GM18499 (cell line): Measurements from ENCODE around the gene NBAS.
"Not testable (repeated sequence)": the region's sequence is repeated elsewhere in the genome, so short reads cannot be mapped to it uniquely, and the experiment has no call there.

Experiments used
- ATAC-seq: cut with Tn5 transposase; IDR thresholded peaks from one replicate; pipeline ENCODE4 v1.9.1; 2021; ENCODE audit warnings: moderate number of reproducible peaks; ENCODE audit not compliant: insufficient read depth, unreplicated experiment

NBAS gene

GRCh38 chr2:15432642-15433256 is 128.4 kb downstream of the NBAS start:
- ATAC-seq = no peak

DNA sequence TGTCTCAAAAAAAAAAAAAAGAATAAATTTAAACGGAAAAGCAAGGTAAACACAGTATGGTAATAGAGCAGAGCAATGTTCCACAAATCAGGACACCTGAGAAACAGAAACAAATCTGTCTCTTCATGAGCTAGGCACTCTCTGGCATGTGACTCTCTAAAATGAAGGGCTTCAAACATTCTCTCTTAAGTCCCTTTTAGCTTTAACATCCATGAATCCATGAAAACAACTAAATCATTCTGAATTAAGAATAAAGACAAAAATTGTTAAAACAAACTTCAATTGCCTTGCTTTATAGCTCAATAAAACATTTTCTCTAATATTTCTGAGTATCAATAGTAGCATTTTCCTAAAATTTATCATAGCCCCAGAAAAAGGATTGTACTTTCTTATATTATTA is 132.1 kb downstream of the NBAS start:
- no peak for ATAC-seq

DNA sequence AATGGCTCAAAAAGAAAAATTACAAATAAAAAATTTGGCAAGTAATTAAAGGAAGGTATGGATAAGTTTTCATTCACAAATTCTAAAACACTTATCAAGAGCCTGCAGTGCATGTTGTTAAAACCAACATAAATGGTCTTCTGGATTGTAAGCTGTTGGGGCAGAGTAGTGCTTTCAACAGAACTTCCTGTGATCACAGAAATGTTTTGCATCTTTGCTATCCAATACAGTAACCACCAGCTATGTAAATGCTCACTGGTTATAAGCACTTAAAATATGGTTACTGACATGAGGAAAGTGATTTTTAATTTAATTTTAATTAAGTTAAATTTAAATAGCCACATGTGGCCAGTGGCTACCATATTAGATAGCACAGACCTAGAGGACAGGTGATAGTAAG is 133.1 kb downstream of the NBAS start:
- no peak for ATAC-seq

- no peak for ATAC-seq
Measured at GRCh38 chr2:15426606-15427005, 134.5 kb downstream of the NBAS start.

GRCh38 chr2:15425712-15426111 is 135.4 kb downstream of the NBAS start:
- no peak for ATAC-seq

- ATAC-seq = no peak
Measured at GRCh38 chr2:15421753-15422152, 139.4 kb downstream of the NBAS start.

DNA sequence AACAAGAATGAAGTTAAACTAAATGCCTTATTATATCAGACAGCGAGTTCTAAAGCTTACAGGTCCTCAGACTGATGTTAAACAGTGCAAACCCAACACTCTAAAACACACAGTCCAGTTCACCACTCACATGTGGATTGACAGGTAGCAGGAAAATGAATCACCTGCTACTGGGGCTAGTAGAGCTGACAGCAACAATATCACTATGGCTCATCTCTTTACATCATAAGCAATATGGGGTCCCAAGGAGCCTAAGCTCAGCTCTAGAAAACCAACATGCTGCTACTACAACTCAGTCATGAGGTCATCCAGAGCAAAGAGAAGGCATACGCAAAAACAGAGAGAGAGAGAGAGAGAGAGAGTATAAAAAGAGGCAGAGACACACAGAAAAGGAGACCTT is 145.4 kb downstream of the NBAS start:
- no peak for ATAC-seq

DNA sequence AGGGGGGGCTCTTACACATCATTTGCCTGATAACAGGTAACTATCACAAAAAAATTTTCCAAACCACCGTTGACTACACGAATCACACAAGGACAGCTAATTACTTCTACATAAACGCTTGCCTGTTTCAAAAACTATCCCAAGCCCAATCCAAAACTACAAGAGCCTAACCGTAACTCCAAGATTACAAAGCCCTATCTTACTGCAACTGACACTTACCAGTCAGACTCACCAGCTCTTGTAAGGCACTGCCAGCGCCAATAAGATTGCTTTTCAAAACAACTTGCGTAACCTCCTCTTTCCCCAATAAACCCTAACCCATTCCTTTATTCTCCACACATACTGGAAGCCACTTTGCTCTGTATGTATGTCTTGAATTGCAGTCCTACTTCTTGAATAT is 148.4 kb downstream of the NBAS start:
- ATAC-seq = no peak

GRCh38 chr2:15412309-15412708 is 148.8 kb downstream of the NBAS start:
- ATAC-seq = no peak

GRCh38 chr2:15410884-15411283 is 150.2 kb downstream of the NBAS start:
- ATAC-seq = no peak

DNA sequence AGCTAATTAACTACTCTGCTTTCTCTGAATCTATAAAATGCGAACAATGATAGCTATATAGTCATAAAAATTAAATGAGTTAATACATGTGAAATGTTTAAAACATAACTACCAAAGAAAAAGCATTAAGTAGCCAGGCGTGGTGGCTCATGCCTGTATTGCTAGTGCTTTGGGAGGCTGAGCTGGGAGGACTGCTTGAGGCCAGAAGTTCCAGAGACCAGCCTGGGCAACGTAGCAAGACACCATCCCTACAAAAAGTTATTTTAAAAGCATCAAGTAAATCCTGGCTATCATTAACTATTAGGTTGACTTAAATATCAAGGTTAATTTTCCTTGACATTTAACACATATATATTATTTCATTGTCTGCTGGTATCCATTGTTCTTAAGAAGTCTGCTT is 152.4 kb downstream of the NBAS start:
- ATAC-seq = no peak

GRCh38 chr2:15407666-15408065 is 153.5 kb downstream of the NBAS start:
- ATAC-seq = no peak

GRCh38 chr2:15404511-15404910 is 156.6 kb downstream of the NBAS start:
- ATAC-seq = not testable (repeated sequence)

- ATAC-seq = no peak
Measured at GRCh38 chr2:15400240-15400826, 160.8 kb downstream of the NBAS start.

- ATAC-seq = no peak
Measured at GRCh38 chr2:15399241-15399640, 161.9 kb downstream of the NBAS start.

- ATAC-seq = no peak
Measured at GRCh38 chr2:15391751-15392150, 169.4 kb downstream of the NBAS start.

DNA sequence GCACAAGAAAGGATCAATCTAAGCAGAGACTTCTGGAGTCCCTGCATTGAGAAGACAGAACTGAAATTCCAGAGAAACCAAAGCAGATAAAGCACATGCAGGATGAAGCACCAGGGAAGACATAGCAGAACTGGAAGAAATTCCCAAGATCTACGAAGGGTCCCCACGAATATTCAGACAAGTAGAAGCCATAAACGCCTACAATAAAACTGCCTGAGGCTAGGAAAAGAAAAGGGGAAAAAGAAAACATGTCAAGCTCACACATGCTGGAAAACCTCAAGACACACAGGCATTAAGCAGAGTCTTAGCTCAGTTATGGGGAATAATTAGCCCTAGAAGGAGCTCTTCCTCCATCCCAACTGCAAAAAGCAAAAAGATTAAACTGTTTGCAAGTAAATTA is 171.2 kb downstream of the NBAS start:
- ATAC-seq = no peak

GRCh38 chr2:15389326-15389700 is 171.8 kb downstream of the NBAS start:
- no peak for ATAC-seq

GRCh38 chr2:15388406-15389325 is 172.5 kb downstream of the NBAS start:
- ATAC-seq = no peak

GRCh38 chr2:15385184-15385583 is 175.9 kb downstream of the NBAS start:
- ATAC-seq = no peak

DNA sequence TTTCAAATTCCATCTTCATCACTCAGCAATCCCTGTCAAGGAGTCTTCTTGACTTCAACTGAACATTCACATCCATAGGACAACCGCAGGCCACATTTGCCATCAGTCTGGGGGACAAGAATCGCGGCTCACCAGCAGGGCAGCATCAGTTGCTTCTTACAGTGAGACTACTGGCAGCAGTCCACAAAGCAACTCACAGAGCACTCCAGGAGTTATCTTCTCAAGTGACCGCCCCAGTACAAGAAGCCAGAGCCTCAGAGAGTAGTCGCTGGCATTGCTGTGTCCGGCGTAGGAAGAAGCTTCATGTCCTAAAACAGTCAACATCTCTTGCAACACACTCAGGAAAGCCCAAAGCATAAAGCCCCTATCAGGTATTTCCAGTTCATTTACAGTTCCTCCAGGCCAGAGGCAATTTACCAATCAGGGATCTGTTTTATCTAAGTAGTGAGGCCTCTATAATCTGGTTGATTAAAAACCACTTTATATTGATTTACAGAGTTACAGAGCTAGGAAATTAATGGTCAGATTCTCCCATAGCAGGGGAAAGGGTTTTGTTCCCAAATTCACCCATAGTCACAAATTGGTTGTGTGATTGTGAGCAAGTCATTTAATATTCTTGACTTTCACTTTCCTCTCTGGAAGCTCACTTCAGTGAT is 177.3 kb downstream of the NBAS start:
- no peak for ATAC-seq
